Osteoblast (primary cell): ENCODE data around the gene CC2D2B. TPM values are rescaled to one million over a fixed set of nuclear protein-coding genes. Genes with fewer than 3 reads are reported as not detected.
A peak's percentile ranks its signal among the peaks of the same experiment; 100 is the strongest.

Experiments
- DNase-seq: peaks from one replicate; pipeline ENCODE4 v3.0.0; 2011; ENCODE audit warnings: low spot score, mixed read lengths; ENCODE audit not compliant: insufficient read length; ENCODE audit errors: missing footprints
- H2AFZ ChIP-seq: 2 replicates; pipeline ENCODE4 v1.6.0; 2011; ENCODE audit warnings: mild to moderate bottlenecking, low read length
- H3K27ac ChIP-seq: 2 replicates; pipeline ENCODE4 v1.5.1; 2011; ENCODE audit warnings: mild to moderate bottlenecking, low read depth, low read length, moderate library complexity
- H3K27me3 ChIP-seq: 2 replicates; pipeline ENCODE4 v1.6.0; 2012; ENCODE audit warnings: mild to moderate bottlenecking, control low read depth, inconsistent platforms, low read length, moderate library complexity; ENCODE audit not compliant: insufficient read depth
- H3K36me3 ChIP-seq: 2 replicates; pipeline ENCODE4 v1.5.1; 2011; ENCODE audit warnings: mild to moderate bottlenecking, low read length, control low read depth, moderate library complexity; ENCODE audit not compliant: insufficient read depth
- H3K4me1 ChIP-seq: 2 replicates; pipeline ENCODE4 v1.5.1; 2011; ENCODE audit warnings: mild to moderate bottlenecking, low read length, control low read depth, moderate library complexity; ENCODE audit not compliant: insufficient read depth
- H3K4me2 ChIP-seq: 2 replicates; pipeline ENCODE4 v1.6.0; 2011; ENCODE audit warnings: mild to moderate bottlenecking, low read length; ENCODE audit not compliant: insufficient read depth
- H3K4me3 ChIP-seq: fragments of 200-600 bp; sonication (generic); 3 replicates; pipeline ENCODE4 v1.5.1; 2012; ENCODE audit warnings: mild to moderate bottlenecking, low read length, inconsistent platforms; ENCODE audit not compliant: insufficient read depth
- H3K79me2 ChIP-seq: 2 replicates; pipeline ENCODE4 v1.6.0; 2012; ENCODE audit warnings: mild to moderate bottlenecking, low read length, control low read depth, inconsistent platforms; ENCODE audit not compliant: insufficient read depth
- H3K9me3 ChIP-seq: 2 replicates; pipeline ENCODE4 v1.5.1; 2011; ENCODE audit warnings: low read depth, low read length, control low read depth
- H4K20me1 ChIP-seq: 2 replicates; pipeline ENCODE4 v1.6.0; 2012; ENCODE audit warnings: mild to moderate bottlenecking, low read length, control low read depth; ENCODE audit not compliant: insufficient read depth
- small RNA-seq: library from RNA; depleted of rRNA; stranded (forward); fragments of <200 nt; gene quantifications from one replicate; pipeline ENCODE3, GENCODE V24; 2012
- total RNA-seq: library from RNA; depleted of rRNA; stranded (reverse); fragments of >200 nt; gene quantifications from 2 replicates; pipeline ENCODE4 v1.2.3, GENCODE V29; 2012
- TF ChIP-seq, protein P1 (sequence below): IDR thresholded peaks from 2 replicates; pipeline ENCODE4 v1.5.1; 2011; ENCODE audit warnings: mild to moderate bottlenecking, low read depth, low read length, moderate library complexity; ENCODE audit errors: extremely low read depth

CC2D2B gene
- total RNA-seq, 1 donor: 0.36 TPM

GRCh38 chr10:96077156-96077555 lies 169.4 kb downstream of the CC2D2B start:
- no peaks in the 10 kb centered on the region for H3K9me3 ChIP-seq

DNA sequence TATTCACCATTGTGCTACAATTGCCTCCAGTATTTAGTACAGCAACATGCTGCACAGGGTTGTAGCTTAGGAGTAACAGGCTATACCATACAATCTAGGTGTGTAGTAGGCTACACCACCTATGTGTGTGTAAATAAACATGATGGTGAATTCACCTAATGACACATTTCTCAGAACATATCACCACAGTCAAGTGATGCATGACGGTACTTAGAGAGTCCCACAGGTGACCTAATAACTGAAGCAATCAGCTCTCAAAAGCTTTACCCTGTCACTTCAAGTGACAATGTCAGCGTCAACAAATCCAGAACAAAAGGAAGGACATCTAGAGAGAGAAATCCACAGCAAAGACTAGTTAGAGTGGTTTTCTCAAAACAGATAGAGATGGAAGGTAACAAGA lies 174.4 kb downstream of the CC2D2B start:
- no peak for DNase-seq
- H3K4me3 ChIP-seq: no peak overlapping the region
- no peak overlapping the region for H2AFZ ChIP-seq
- TF ChIP-seq, protein P1, sequence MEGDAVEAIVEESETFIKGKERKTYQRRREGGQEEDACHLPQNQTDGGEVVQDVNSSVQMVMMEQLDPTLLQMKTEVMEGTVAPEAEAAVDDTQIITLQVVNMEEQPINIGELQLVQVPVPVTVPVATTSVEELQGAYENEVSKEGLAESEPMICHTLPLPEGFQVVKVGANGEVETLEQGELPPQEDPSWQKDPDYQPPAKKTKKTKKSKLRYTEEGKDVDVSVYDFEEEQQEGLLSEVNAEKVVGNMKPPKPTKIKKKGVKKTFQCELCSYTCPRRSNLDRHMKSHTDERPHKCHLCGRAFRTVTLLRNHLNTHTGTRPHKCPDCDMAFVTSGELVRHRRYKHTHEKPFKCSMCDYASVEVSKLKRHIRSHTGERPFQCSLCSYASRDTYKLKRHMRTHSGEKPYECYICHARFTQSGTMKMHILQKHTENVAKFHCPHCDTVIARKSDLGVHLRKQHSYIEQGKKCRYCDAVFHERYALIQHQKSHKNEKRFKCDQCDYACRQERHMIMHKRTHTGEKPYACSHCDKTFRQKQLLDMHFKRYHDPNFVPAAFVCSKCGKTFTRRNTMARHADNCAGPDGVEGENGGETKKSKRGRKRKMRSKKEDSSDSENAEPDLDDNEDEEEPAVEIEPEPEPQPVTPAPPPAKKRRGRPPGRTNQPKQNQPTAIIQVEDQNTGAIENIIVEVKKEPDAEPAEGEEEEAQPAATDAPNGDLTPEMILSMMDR: no peak
- H4K20me1 ChIP-seq: no peaks in the 10 kb centered on the region
- no peaks in the 10 kb centered on the region for H3K79me2 ChIP-seq
- H3K36me3 ChIP-seq: no peaks in the 10 kb centered on the region
- H3K4me1 ChIP-seq: no peaks in the 10 kb centered on the region
- no peaks in the 10 kb centered on the region for H3K9me3 ChIP-seq
- no peak overlapping the region for H3K4me2 ChIP-seq
- no peak overlapping the region for H3K27ac ChIP-seq
- no peaks in the 10 kb centered on the region for H3K27me3 ChIP-seq

More at GRCh38 chr10:96077156-96077555, 169.4 kb downstream of the CC2D2B start:
- Histone ChIP-seq H3K4me3 (no peak overlapping the region), H2AFZ (no peak overlapping the region), H3K79me2 (no peaks in the 10 kb centered on the region), H3K36me3 (no peaks in the 10 kb centered on the region), H3K27me3 (no peaks in the 10 kb centered on the region), H4K20me1 (no peaks in the 10 kb centered on the region), H3K27ac (no peak overlapping the region), H3K4me1 (peaks cover 9% of the 10 kb centered on the region), H3K4me2 (no peak overlapping the region)
- TF ChIP-seq, protein P1: no peak
- DNase-seq: peak; percentile 13

Small RNAs within 50 kb of the gene (small RNA-seq; reads per million reads assigned to genes)
- 2.7 reads per million, percentile 75 among the genes with 10 or more reads in this experiment for gene MIR3157

Other genes with a start within 250 kb of the CC2D2B start
- 34.4 and 44.2 TPM in 2 replicates for gene TCTN3, start 214.0 kb upstream of the CC2D2B start, total RNA-seq
- 7.6 and 10.6 TPM in 2 replicates for gene ENTPD1, start 151.8 kb upstream of the CC2D2B start, total RNA-seq
- 5.6 and 5.8 TPM in 2 replicates for gene CCNJ, start 135.6 kb downstream of the CC2D2B start, total RNA-seq
- 13.4 and 15.6 TPM in 2 replicates for gene ZNF518A, start 222.3 kb downstream of the CC2D2B start, total RNA-seq